HEK293T (cell line): ENCODE measurements around the gene NDUFS6.

ENCODE experiments used
- CTCF ChIA-PET: fragments of 350-600 bp; formaldehyde crosslinking; extraction: SDS; loops from one replicate; lab custom pipeline; 2021; ENCODE audit warnings: antibody characterized with exemption, inconsistent platforms; lab: Yijun Ruan, JAX
- POLR2A ChIA-PET: fragments of 350-600 bp; formaldehyde crosslinking; extraction: SDS; loops from one replicate; lab custom pipeline; 2020; ENCODE audit warnings: antibody characterized with exemption, inconsistent platforms; lab: Yijun Ruan, JAX
- DNase-seq: peaks from one replicate; pipeline ENCODE4 v3.0.0; 2012; ENCODE audit warnings: mixed read lengths; ENCODE audit errors: extremely low spot score
- ARNT ChIP-seq: fragments of 450-650 bp; IDR thresholded peaks from 2 replicates; pipeline ENCODE4 v1.6.1; 2017; ENCODE audit warnings: mild to moderate bottlenecking
- BHLHE40 ChIP-seq: fragments of 450-650 bp; IDR thresholded peaks from 2 replicates; pipeline ENCODE4 v1.6.1; 2016; ENCODE audit warnings: mild to moderate bottlenecking, moderate library complexity, borderline replicate concordance
- CTBP1 ChIP-seq: fragments of 450-650 bp; IDR thresholded peaks from 2 replicates; pipeline ENCODE4 v1.6.1; 2016; ENCODE audit warnings: borderline replicate concordance
- ELF4 ChIP-seq: fragments of 450-650 bp; IDR thresholded peaks from 2 replicates; pipeline ENCODE4 v1.6.1; 2017; ENCODE audit warnings: antibody characterized with exemption
- FOXA1 ChIP-seq: fragments of 450-650 bp; IDR thresholded peaks from 2 replicates; pipeline ENCODE4 v1.6.1; 2016; ENCODE audit warnings: mild to moderate bottlenecking
- FOXK2 ChIP-seq: fragments of 450-650 bp; IDR thresholded peaks from 2 replicates; pipeline ENCODE4 v1.6.1; 2016; ENCODE audit warnings: mild to moderate bottlenecking
- FOXM1 ChIP-seq: fragments of 450-650 bp; IDR thresholded peaks from 2 replicates; pipeline ENCODE4 v1.6.1; 2017; ENCODE audit warnings: mild to moderate bottlenecking, borderline replicate concordance
- HDGF ChIP-seq: fragments of 450-650 bp; IDR thresholded peaks from 2 replicates; pipeline ENCODE4 v1.6.1; 2017; ENCODE audit warnings: antibody characterized with exemption, borderline replicate concordance
- L3MBTL2 ChIP-seq: fragments of 450-650 bp; conservative IDR thresholded peaks from 2 replicates; pipeline ENCODE4 v1.6.1; 2016; ENCODE audit warnings: mild to moderate bottlenecking
- LEF1 ChIP-seq: fragments of 450-650 bp; IDR thresholded peaks from 2 replicates; pipeline ENCODE4 v1.6.1; 2017; ENCODE audit warnings: mild to moderate bottlenecking, borderline replicate concordance
- NFRKB ChIP-seq: fragments of 450-650 bp; IDR thresholded peaks from 2 replicates; pipeline ENCODE4 v1.6.1; 2016; ENCODE audit warnings: mild to moderate bottlenecking, moderate library complexity
- PKNOX1 ChIP-seq: fragments of 450-650 bp; IDR thresholded peaks from 2 replicates; pipeline ENCODE4 v1.6.1; 2016
- SP1 ChIP-seq: fragments of 450-650 bp; IDR thresholded peaks from 2 replicates; pipeline ENCODE4 v1.6.1; 2017
- SUZ12 ChIP-seq: fragments of 450-650 bp; IDR thresholded peaks from 2 replicates; pipeline ENCODE4 v1.6.1; 2016; ENCODE audit warnings: mild to moderate bottlenecking
- TARDBP ChIP-seq: fragments of 450-650 bp; IDR thresholded peaks from 2 replicates; pipeline ENCODE4 v1.6.1; 2016
- ZNF384 ChIP-seq: fragments of 450-650 bp; IDR thresholded peaks from 2 replicates; pipeline ENCODE4 v1.6.1; 2016

NDUFS6 gene

GRCh38 chr5:1779782-1780613 is 21.2 kb upstream of the NDUFS6 start:
- POLR2A ChIA-PET, result no interaction called here
- TF ChIP-seq CTBP1, result no peak
- TF ChIP-seq PKNOX1, result no peak
- TF ChIP-seq ZNF384, result no peak
- TF ChIP-seq L3MBTL2, result no peak
- TF ChIP-seq SP1, result no peak
- no peak for TF ChIP-seq FOXK2
- CTCF ChIA-PET, result no interaction called here
- DNase-seq, result no peak

GRCh38 chr5:1780614-1780930 is 20.6 kb upstream of the NDUFS6 start:
- no peak for DNase-seq
- ChIA-PET CTCF (no interaction called here), POLR2A (no interaction called here)
- TF ChIP-seq TARDBP (no peak), HDGF (no peak), SP1 (no peak), ZNF384 (no peak), SUZ12 (no peak), FOXK2 (no peak), ELF4 (no peak), LEF1 (no peak), FOXA1 (no peak), CTBP1 (no peak), BHLHE40 (no peak), ARNT (no peak)

GRCh38 chr5:1781107-1781506 is 20.1 kb upstream of the NDUFS6 start:
- DNase-seq, result no peak
- no peak for TF ChIP-seq LEF1
- TF ChIP-seq NFRKB, result no peak
- no peak for TF ChIP-seq ARNT
- no peak for TF ChIP-seq BHLHE40
- TF ChIP-seq L3MBTL2, result no peak
- TF ChIP-seq SUZ12, result no peak
- no peak for TF ChIP-seq FOXK2
- TF ChIP-seq ZNF384, result no peak
- ChIA-PET CTCF (no interaction called here), POLR2A (no interaction called here)

- CTCF ChIA-PET, result no interaction called here
- TF ChIP-seq L3MBTL2 (no peak), ARNT (no peak), ZNF384 (no peak), ELF4 (no peak), LEF1 (no peak), BHLHE40 (no peak), CTBP1 (no peak), NFRKB (no peak), FOXA1 (no peak), FOXK2 (no peak), SP1 (no peak), FOXM1 (no peak), HDGF (no peak), PKNOX1 (no peak), TARDBP (no peak), SUZ12 (no peak)
- no peak for DNase-seq
- POLR2A ChIA-PET, result interaction anchor here (1.1 kb wide), 1 partner anchor 19 kb away, joined by 3 read pairs; no protein-coding TSS in a partner anchor
Observed at GRCh38 chr5:1781726-1782384, 19.4 kb upstream of the NDUFS6 start.

GRCh38 chr5:1782385-1783215 is 18.6 kb upstream of the NDUFS6 start:
- no peak for TF ChIP-seq ELF4
- TF ChIP-seq FOXM1, result no peak
- no peak for TF ChIP-seq ZNF384
- TF ChIP-seq ARNT, result no peak
- no peak for TF ChIP-seq NFRKB
- TF ChIP-seq L3MBTL2, result no peak
- TF ChIP-seq PKNOX1, result no peak
- no peak for TF ChIP-seq BHLHE40
- no peak for TF ChIP-seq SUZ12
- no peak for TF ChIP-seq FOXK2
- TF ChIP-seq SP1, result no peak
- no peak for TF ChIP-seq HDGF
- no peak for TF ChIP-seq TARDBP
- TF ChIP-seq FOXA1, result no peak
- no peak for TF ChIP-seq CTBP1
- no peak for TF ChIP-seq LEF1
- DNase-seq, result no peak
- ChIA-PET POLR2A (interaction anchor here (1.1 kb wide), 1 partner anchor 18 kb away, joined by 3 read pairs; no protein-coding TSS in a partner anchor), CTCF (no interaction called here)

GRCh38 chr5:1783216-1783554 is 18.0 kb upstream of the NDUFS6 start:
- POLR2A ChIA-PET, result no interaction called here
- CTCF ChIA-PET, result no interaction called here
- TF ChIP-seq HDGF (no peak), FOXK2 (no peak), PKNOX1 (peak; percentile 82)
- no peak for DNase-seq
